ENCODE data around the gene RPL38.

DNA sequence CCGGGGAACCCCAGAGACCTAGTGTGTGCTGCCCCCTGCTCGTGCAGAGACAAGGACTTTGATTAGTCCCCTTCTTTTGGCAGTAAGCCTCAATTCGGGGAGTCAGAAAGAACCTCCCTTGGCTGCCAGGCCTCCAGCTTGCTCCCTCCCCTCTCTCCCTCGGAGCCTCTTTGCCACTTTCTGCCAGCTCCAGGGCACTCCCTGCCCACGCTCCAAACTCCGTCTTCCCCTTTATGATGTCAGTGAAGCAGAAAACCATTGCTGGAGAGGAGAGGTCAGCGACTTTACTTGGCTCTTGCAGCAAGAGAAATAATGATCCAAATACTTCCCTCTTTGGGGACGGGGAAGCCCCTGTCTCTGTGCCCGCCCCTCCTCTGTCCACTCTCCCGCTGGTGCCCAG, 38.0 kb downstream of the RPL38 start:
- TF ChIP-seq, protein P1, sequence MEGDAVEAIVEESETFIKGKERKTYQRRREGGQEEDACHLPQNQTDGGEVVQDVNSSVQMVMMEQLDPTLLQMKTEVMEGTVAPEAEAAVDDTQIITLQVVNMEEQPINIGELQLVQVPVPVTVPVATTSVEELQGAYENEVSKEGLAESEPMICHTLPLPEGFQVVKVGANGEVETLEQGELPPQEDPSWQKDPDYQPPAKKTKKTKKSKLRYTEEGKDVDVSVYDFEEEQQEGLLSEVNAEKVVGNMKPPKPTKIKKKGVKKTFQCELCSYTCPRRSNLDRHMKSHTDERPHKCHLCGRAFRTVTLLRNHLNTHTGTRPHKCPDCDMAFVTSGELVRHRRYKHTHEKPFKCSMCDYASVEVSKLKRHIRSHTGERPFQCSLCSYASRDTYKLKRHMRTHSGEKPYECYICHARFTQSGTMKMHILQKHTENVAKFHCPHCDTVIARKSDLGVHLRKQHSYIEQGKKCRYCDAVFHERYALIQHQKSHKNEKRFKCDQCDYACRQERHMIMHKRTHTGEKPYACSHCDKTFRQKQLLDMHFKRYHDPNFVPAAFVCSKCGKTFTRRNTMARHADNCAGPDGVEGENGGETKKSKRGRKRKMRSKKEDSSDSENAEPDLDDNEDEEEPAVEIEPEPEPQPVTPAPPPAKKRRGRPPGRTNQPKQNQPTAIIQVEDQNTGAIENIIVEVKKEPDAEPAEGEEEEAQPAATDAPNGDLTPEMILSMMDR (IDR thresholded peaks at IDR 0.05) = no peak
- TF ChIP-seq EZH2 (IDR thresholded peaks at IDR 0.05; ENCODE audit: borderline replicate concordance, insufficient read depth, low read depth, low read length, poor library complexity, severe bottlenecking) = no peak
